Aorta (tissue), 5 donors: ENCODE data around the gene SLFN12L. TPM values are rescaled to one million over a fixed set of nuclear protein-coding genes. Genes with fewer than 3 reads are reported as not detected.
"Not testable (repeated sequence)": the region's sequence is repeated elsewhere in the genome, so short reads cannot be mapped to it uniquely, and the experiment has no call there.

Experiments
- ATAC-seq: fragments of 200-7000 bp; cut with Tn5 transposase; one replicate; pipeline ENCODE4 v1.9.1; 2022; ENCODE audit warnings: moderate library complexity; ENCODE audit not compliant: low FRiP score
- DNase-seq, 2 donors: peaks; one replicate each; pipeline ENCODE4 v3.0.0-alpha.2; 2020
- H3K27ac ChIP-seq, 2 donors: one replicate each; pipeline ENCODE4 v1.5.1; 2013; ENCODE audit warnings: low read length in 2 of 2, mild to moderate bottlenecking in 2 of 2, moderate library complexity in 2 of 2, control low read depth in 1 of 2, inconsistent platforms in 1 of 2, low read depth in 1 of 2
- H3K27me3 ChIP-seq, 2 donors: one replicate each; pipeline ENCODE4 v1.6.1; 2013; ENCODE audit warnings: control low read depth in 1 of 2, low read length in 1 of 2, mild to moderate bottlenecking in 1 of 2, moderate library complexity in 1 of 2; ENCODE audit not compliant: insufficient read depth in 2 of 2, control insufficient read depth in 1 of 2
- H3K36me3 ChIP-seq, 2 donors: one replicate each; pipeline ENCODE4 v1.6.1; 2013; ENCODE audit warnings: control low read depth in 1 of 2, low read length in 1 of 2, mild to moderate bottlenecking in 1 of 2; ENCODE audit not compliant: insufficient read depth in 2 of 2, control insufficient read depth in 1 of 2
- H3K4me1 ChIP-seq, 2 donors: one replicate each; pipeline ENCODE4 v1.6.1; 2013; ENCODE audit warnings: low read length in 2 of 2, control low read depth in 1 of 2, mild to moderate bottlenecking in 1 of 2, moderate library complexity in 1 of 2; ENCODE audit not compliant: insufficient read depth in 2 of 2, control insufficient read depth in 1 of 2
- H3K4me3 ChIP-seq, 2 donors: one replicate each; pipeline ENCODE4 v1.5.1; 2013; ENCODE audit warnings: low read length in 2 of 2, control low read depth in 1 of 2, mild to moderate bottlenecking in 1 of 2
- H3K9me3 ChIP-seq: one replicate; pipeline ENCODE4 v1.6.1; 2013; ENCODE audit warnings: mild to moderate bottlenecking, low read length; ENCODE audit not compliant: control insufficient read depth
- whole genome bisulfite sequencing, 2 donors: extraction: QIAGEN DNeasy Blood & Tissue Kit; methylation state at CpG; one replicate each; pipeline ENCODE4 v1.1.7; 2013; 5-methylcytosine and 5-hydroxymethylcytosine counted together
- intact Hi-C, 2 donors: fragments of 100-400 bp; cut with DNase I; formaldehyde crosslinking; loops; one replicate each; pipeline versions ENCODE4 v1.14.2 to v1.15.0; 2022
- polyA plus RNA-seq, 2 donors: library from polyadenylated mRNA; stranded (reverse); fragments of 200-250 nt; gene quantifications; one replicate each; pipeline ENCODE4 v1.2.3, GENCODE V29; 2013
- total RNA-seq, 2 donors: library from RNA; stranded (reverse); fragmentation: NEBNext Ultra II Directional; extraction: Animal tissue kit (Norgen Biotek cat#: 25700); gene quantifications; one replicate each; pipeline ENCODE4 v1.2.1, GENCODE V29; 2021
- donor health status: healthy with polysubstance abuse.
- donor health status: Bipolar disorder and iron deficiency.
- donor health status: DM: no; HTN: no; CAD: no.
- donor health status: DM: no; HTN: no; CAD: no.
- donor health status: DM: yes; HTN: yes; CAD: no.

Gene SLFN12L
- total and polyA plus RNA-seq, 4 donors, result 0.75 to 6.3 (median 3.1) TPM; not detected in 1

- ATAC-seq (no peak), DNase-seq (no peak)
- Histone ChIP-seq H3K36me3 (no peaks in the 10 kb centered on the region), H3K4me3 (peak overlapping the region; percentile 73 to 96), H3K9me3 (no peaks in the 10 kb centered on the region), H3K4me1 (peaks cover 2 to 5% of the 10 kb centered on the region in 2 donors), H3K27ac (no peak overlapping the region), H3K27me3 (no peaks in the 10 kb centered on the region)
- intact Hi-C loops, result no loop called here
- whole genome bisulfite sequencing, 2 donors, result 17 to 23% methylated on average over 15 of the region's 15 CpGs
Measured at GRCh38 chr17:35568561-35568960, 31.1 kb upstream of the SLFN12L start.

DNA sequence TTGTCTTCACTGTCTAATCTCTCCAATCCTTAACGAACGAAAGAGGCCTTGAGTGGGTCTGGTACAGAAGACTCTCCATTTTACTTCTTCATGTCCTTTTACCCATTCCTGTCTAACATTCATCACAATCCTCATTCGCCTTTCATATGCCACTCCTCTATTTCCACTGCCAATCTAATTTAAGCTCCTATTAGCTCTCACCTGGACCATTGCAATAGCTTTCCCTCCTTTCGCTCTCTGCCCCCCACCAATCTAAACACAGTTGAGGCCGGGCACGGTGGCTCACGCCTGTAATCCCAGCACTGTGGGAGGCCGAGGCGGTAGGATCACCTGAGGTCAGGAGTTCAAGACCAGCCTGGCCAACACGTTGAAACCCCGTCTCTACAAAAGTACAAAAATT lies 29.5 kb upstream of the SLFN12L start:
- ATAC-seq, result no peak
- Histone ChIP-seq H3K4me1 (peaks cover 2 to 5% of the 10 kb centered on the region in 2 donors), H3K36me3 (no peaks in the 10 kb centered on the region), H3K27me3 (no peaks in the 10 kb centered on the region), H3K4me3 (no peak overlapping the region), H3K27ac (no peak overlapping the region), H3K9me3 (no peaks in the 10 kb centered on the region)
- 68 to 72% methylated on average over 11 of the region's 11 CpGs for WGBS, 2 donors
- DNase-seq, result no peak
- intact Hi-C loops, result loop anchor here in 1 of 2 donors (1.0 kb wide), 1 partner anchor 20 kb away; the partner anchor contains the start of gene AP2B1

DNA sequence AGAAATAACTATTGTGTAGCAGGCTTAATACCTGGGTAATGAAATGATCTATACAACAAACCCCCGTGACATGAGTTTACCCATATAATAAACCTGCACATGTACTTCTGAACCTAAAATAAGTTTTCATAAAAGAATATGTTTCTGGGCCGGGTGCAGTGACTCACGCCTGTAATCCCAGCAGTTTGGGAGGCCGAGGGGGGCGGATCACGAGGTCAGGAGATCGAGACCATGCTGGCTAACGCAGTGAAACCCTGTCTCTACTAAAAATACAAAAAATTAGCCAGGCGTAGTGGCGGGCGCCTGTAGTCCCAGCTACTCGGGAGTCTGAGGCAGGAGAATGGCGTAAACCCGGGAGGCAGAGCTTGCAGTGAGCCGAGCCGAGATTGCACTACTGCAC lies 25.7 kb upstream of the SLFN12L start:
- H3K27me3 ChIP-seq, intact Hi-C loops, H3K36me3 ChIP-seq, H3K4me3 ChIP-seq, H3K27ac ChIP-seq, DNase-seq, H3K9me3 ChIP-seq, H3K4me1 ChIP-seq, ATAC-seq: not testable (repeated sequence)
- WGBS, 2 donors, result 76 to 78% methylated on average over 16 of the region's 16 CpGs

- H3K36me3 ChIP-seq, result no peaks in the 10 kb centered on the region
- intact Hi-C loops, result no loop called here
Measured at GRCh38 chr17:35560703-35561102, 23.2 kb upstream of the SLFN12L start, which contains the start of gene SLFN14. TSS of gene SLFN14 (minus strand) at chr17:35560819. CDS start at chr17:35558062, 2,757 bp downstream.

DNA sequence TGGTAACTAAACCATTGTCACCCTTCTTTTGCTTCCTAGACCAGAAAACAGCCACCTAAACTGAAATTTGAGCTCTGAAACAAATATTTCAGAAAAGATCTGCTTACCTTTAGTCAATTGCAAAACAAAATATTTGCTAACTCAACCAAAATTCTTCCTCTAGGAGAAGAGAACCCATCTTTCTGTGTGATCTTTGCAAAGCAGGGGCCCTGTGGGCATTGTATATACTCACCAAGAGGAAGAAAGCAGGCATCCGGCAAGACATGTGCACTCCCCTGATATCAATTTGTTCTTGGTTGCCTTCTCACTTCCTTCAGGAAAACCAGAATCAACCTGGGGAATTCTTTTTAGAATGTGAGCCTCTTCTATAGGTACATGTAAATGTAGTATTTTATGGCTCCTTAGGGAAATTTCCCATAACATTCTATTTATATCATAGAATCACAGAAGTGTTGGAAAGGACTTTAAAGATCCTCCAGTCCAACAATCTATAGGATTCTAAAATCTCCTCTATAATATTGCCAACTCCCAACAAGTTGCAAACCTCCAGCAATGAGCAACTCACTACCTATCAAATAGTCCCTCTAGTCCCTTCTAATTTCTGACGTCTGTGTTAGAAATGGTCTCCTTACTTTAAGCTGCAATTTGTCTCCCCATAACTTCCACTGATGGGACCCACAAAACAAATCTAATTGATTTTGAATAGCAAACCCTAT lies 22.2 kb upstream of the SLFN12L start:
- H3K4me3 ChIP-seq, result no peak overlapping the region
- no peaks in the 10 kb centered on the region for H3K36me3 ChIP-seq
- intact Hi-C loops, result no loop called here
- H3K27ac ChIP-seq, result no peak overlapping the region
- H3K9me3 ChIP-seq, result no peaks in the 10 kb centered on the region
- H3K4me1 ChIP-seq, result no peaks in the 10 kb centered on the region
- 60 to 64% methylated on average over 2 of the region's 2 CpGs for WGBS, 2 donors
- ATAC-seq (no peak), DNase-seq (no peak)
- H3K27me3 ChIP-seq, result peaks cover 0 to 2% of the 10 kb centered on the region in 2 donors

More at GRCh38 chr17:35560703-35561102, 23.2 kb upstream of the SLFN12L start, which contains the start of gene SLFN14:
- H3K27ac ChIP-seq, result no peak within 1 kb of the TSS
- peaks cover 0 to 2% of the 10 kb centered on the region in 2 donors for H3K27me3 ChIP-seq
- H3K4me3 ChIP-seq, result no peak within 1 kb of the TSS
- no peaks in the 10 kb centered on the region for H3K9me3 ChIP-seq
- WGBS, 2 donors, result 53 to 55% methylated on average over 3 of the region's 3 CpGs
- DNase-seq (no peak), ATAC-seq (no peak)
- no peaks in the 10 kb centered on the region for H3K4me1 ChIP-seq

- Histone ChIP-seq H3K27me3 (peaks cover 0 to 2% of the 10 kb centered on the region in 2 donors), H3K27ac (no peak overlapping the region), H3K4me3 (no peak overlapping the region), H3K36me3 (no peaks in the 10 kb centered on the region), H3K4me1 (no peaks in the 10 kb centered on the region), H3K9me3 (no peaks in the 10 kb centered on the region)
- intact Hi-C loops, result no loop called here
- no peak for ATAC-seq
- 84 to 85% methylated on average over 3 of the region's 3 CpGs for WGBS, 2 donors
- DNase-seq, result no peak
Measured at GRCh38 chr17:35557353-35557752, 19.9 kb upstream of the SLFN12L start.

GRCh38 chr17:35555691-35556090 lies 18.2 kb upstream of the SLFN12L start:
- DNase-seq (no peak), ATAC-seq (no peak)
- Histone ChIP-seq H3K27me3 (peaks cover 0 to 4% of the 10 kb centered on the region in 2 donors), H3K27ac (no peak overlapping the region), H3K36me3 (no peaks in the 10 kb centered on the region), H3K4me1 (no peaks in the 10 kb centered on the region), H3K9me3 (no peaks in the 10 kb centered on the region), H3K4me3 (no peak overlapping the region)
- intact Hi-C loops, result no loop called here
- 82 to 83% methylated on average over 5 of the region's 5 CpGs for WGBS, 2 donors

DNA sequence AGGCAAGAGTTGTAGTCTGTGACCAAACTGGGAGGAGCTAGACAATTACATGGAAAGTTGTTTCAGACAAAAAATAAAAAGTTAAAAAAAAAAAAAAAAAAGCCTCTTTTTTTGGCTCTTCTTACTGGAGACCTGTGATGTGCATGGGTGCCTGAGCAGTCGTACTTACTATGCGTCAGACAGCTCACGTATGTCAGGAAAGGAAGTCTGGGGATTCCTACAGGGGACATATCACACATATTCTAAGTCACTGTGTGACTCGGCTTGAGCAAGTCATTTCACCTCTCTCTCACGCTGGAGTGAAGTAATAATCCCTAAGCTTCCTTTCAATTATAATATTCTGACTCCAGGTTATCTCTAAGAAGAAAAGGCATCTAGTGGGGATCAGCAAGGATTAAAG lies 17.2 kb upstream of the SLFN12L start:
- intact Hi-C loops, result no loop called here
- WGBS, 2 donors, result 71 to 74% methylated on average over 5 of the region's 5 CpGs
- no peaks in the 10 kb centered on the region for H3K9me3 ChIP-seq
- H3K27me3 ChIP-seq, result peaks cover 0 to 4% of the 10 kb centered on the region in 2 donors
- ATAC-seq (no peak), DNase-seq (no peak)
- H3K4me1 ChIP-seq, result no peaks in the 10 kb centered on the region
- no peak overlapping the region for H3K27ac ChIP-seq
- H3K36me3 ChIP-seq, result no peaks in the 10 kb centered on the region
- H3K4me3 ChIP-seq, result no peak overlapping the region

GRCh38 chr17:35553310-35553709 lies 15.8 kb upstream of the SLFN12L start:
- Histone ChIP-seq H3K4me3 (no peak overlapping the region), H3K27ac (no peak overlapping the region), H3K9me3 (no peaks in the 10 kb centered on the region), H3K4me1 (no peaks in the 10 kb centered on the region), H3K36me3 (no peaks in the 10 kb centered on the region), H3K27me3 (peaks cover 0 to 2% of the 10 kb centered on the region in 2 donors)
- intact Hi-C loops, result no loop called here
- no peak for ATAC-seq
- WGBS, 2 donors, result 61 to 64% methylated on average over 4 of the region's 4 CpGs
- no peak for DNase-seq
